Smooth muscle cell (in vitro differentiated cells): Measurements from ENCODE around the gene EPHA6. TPM values are rescaled to one million over a fixed set of nuclear protein-coding genes. Genes with fewer than 3 reads are reported as not detected.
A peak's percentile ranks its signal among the peaks of the same experiment; 100 is the strongest.

Experiments
- DNase-seq: peaks from one replicate; lab custom pipeline; 2025; ENCODE audit not compliant: unreplicated experiment; lab: John Stamatoyannopoulos, UW
- H2AFZ ChIP-seq: fragments of 200-600 bp; sonication (generic); 2 replicates; pipeline ENCODE4 v1.6.0; 2016; ENCODE audit warnings: antibody characterized with exemption, low read depth, mild to moderate bottlenecking
- H3F3A ChIP-seq: fragments of 200-600 bp; sonication (generic); 2 replicates; pipeline ENCODE4 v1.6.0; 2017; ENCODE audit warnings: antibody characterized with exemption, low read depth
- H3K27ac ChIP-seq: fragments of 200-600 bp; sonication (generic); 2 replicates; pipeline ENCODE4 v1.5.1; 2016; ENCODE audit warnings: low read depth, mild to moderate bottlenecking
- H3K27me3 ChIP-seq: fragments of 200-600 bp; sonication (generic); 2 replicates; pipeline ENCODE4 v1.6.1; 2016; ENCODE audit warnings: low read depth, mild to moderate bottlenecking
- H3K36me3 ChIP-seq: fragments of 200-600 bp; sonication (generic); 2 replicates; pipeline ENCODE4 v1.5.1; 2016; ENCODE audit warnings: low read depth
- H3K4me1 ChIP-seq: fragments of 200-600 bp; sonication (generic); 2 replicates; pipeline ENCODE4 v1.5.1; 2016; ENCODE audit warnings: low read depth
- H3K4me2 ChIP-seq: fragments of 200-600 bp; sonication (generic); 2 replicates; pipeline ENCODE4 v1.6.0; 2016; ENCODE audit warnings: mild to moderate bottlenecking
- H3K4me3 ChIP-seq: fragments of 200-600 bp; sonication (generic); 2 replicates; pipeline ENCODE4 v1.5.1; 2016; ENCODE audit warnings: mild to moderate bottlenecking
- H3K79me2 ChIP-seq: fragments of 200-600 bp; sonication (generic); 2 replicates; pipeline ENCODE4 v1.6.0; 2016; ENCODE audit warnings: low read depth, mild to moderate bottlenecking
- H3K9ac ChIP-seq: fragments of 200-600 bp; sonication (generic); 2 replicates; pipeline ENCODE4 v1.6.0; 2016; ENCODE audit warnings: low read depth
- H3K9me3 ChIP-seq: fragments of 200-600 bp; sonication (generic); replicated peaks from 2 replicates; pipeline ENCODE4 v1.5.1; 2016; ENCODE audit warnings: low read depth
- H4K20me1 ChIP-seq: fragments of 200-600 bp; sonication (generic); 2 replicates; pipeline ENCODE4 v1.6.0; 2016; ENCODE audit warnings: low read depth
- WGBS: methylation state at CpG from one replicate; pipeline ENCODE4 v1.1.7; 2016; ENCODE audit warnings: low lambda C conversion rate; 5-methylcytosine and 5-hydroxymethylcytosine counted together
- polyA plus RNA-seq: library from polyadenylated mRNA; unstranded; fragments of >200 nt; fragmentation: Nextera tagmentation; extraction: Ambion mirVana; gene quantifications from 2 replicates; pipeline ENCODE4 v1.2.1, GENCODE V29; 2016
- total RNA-seq: library from RNA; depleted of rRNA; stranded (reverse); fragments of >200 nt; gene quantifications from 2 replicates; pipeline ENCODE4 v1.2.3, GENCODE V29; 2014
- TF ChIP-seq, protein P1 (sequence below): fragments of 200-600 bp; sonication (generic); IDR thresholded peaks from 2 replicates; pipeline ENCODE4 v1.5.1; 2017; ENCODE audit warnings: borderline replicate concordance, mild to moderate bottlenecking, antibody characterized with exemption; ENCODE audit not compliant: insufficient read depth, poor library complexity, severe bottlenecking

The EPHA6 gene
- total and polyA plus RNA-seq, 2 experiments from 2014 or later, result 0.36 to 0.51 TPM

DNA sequence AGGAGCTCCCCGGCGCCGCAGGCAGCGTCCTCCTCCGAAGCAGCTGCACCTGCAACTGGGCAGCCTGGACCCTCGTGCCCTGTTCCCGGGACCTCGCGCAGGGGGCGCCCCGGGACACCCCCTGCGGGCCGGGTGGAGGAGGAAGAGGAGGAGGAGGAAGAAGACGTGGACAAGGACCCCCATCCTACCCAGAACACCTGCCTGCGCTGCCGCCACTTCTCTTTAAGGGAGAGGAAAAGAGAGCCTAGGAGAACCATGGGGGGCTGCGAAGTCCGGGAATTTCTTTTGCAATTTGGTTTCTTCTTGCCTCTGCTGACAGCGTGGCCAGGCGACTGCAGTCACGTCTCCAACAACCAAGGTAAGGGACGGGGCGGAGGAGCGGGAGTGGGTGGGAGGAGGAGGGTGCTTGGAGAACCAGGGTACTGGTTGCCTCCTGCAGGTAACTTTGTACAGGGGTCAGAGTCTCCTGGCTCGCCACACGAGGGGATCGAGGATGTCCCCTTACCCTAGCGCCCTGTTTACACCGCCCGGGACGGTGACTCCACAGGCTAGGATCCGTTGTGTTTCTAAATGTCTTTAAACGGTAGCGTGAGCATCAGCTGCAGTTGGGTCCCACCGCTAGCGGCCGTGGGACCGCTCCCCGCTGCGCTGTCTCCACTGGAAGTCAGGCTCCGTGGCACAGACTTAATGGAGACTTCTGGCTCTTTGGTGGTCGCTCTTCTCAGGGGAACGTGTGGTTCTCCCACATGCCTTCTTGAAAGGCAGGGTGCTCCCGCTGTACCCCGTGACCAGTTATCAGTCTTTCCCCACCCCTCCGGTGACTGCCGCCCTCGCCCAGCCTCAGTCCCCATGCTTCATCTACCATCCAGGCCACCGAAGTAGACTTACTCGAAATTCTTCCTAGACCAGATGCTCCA lies 515 bp downstream of the EPHA6 start:
- Histone ChIP-seq H3K9me3 (no peaks in the 10 kb centered on the region), H3K27me3 (peaks cover 44% of the 10 kb centered on the region), H3K4me3 (peak overlapping the region; percentile 78), H3K4me1 (no peaks in the 10 kb centered on the region), H2AFZ (peak overlapping the region; percentile 11), H3K79me2 (no peaks in the 10 kb centered on the region), H4K20me1 (no peaks in the 10 kb centered on the region), H3K27ac (no peak overlapping the region), H3F3A (no peaks in the 10 kb centered on the region), H3K36me3 (no peaks in the 10 kb centered on the region), H3K4me2 (peak overlapping the region; percentile 93), H3K9ac (no peak overlapping the region)
- no peak for DNase-seq
- WGBS, result 6% methylated on average over 49 of the region's 50 CpGs
- TF ChIP-seq, protein P1, sequence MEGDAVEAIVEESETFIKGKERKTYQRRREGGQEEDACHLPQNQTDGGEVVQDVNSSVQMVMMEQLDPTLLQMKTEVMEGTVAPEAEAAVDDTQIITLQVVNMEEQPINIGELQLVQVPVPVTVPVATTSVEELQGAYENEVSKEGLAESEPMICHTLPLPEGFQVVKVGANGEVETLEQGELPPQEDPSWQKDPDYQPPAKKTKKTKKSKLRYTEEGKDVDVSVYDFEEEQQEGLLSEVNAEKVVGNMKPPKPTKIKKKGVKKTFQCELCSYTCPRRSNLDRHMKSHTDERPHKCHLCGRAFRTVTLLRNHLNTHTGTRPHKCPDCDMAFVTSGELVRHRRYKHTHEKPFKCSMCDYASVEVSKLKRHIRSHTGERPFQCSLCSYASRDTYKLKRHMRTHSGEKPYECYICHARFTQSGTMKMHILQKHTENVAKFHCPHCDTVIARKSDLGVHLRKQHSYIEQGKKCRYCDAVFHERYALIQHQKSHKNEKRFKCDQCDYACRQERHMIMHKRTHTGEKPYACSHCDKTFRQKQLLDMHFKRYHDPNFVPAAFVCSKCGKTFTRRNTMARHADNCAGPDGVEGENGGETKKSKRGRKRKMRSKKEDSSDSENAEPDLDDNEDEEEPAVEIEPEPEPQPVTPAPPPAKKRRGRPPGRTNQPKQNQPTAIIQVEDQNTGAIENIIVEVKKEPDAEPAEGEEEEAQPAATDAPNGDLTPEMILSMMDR, result no peak

GRCh38 chr3:96831175-96831574 lies 16.8 kb downstream of the EPHA6 start:
- H3K27ac ChIP-seq, result no peak overlapping the region
- DNase-seq, result no peak
- 71% methylated on average over 2 of the region's 2 CpGs for WGBS

DNA sequence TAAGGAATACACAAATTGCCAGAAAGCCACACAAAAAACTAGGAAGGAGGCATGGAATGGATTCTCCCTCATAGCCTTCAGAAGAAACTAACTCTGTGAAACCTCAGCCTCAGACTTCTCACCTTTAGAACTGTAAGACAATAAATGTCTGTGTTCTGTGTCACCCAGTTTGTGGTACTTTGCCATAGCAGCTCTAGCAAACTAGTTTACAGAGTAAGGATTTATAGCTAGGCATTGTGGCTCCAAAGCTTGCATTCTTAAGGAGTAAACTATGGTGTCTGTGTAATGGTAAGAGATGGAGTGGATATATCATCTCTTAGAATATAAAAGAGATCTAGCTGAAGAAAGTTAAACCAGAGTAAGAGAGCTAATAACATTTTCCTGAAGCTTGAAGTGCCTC lies 18.9 kb downstream of the EPHA6 start:
- Histone ChIP-seq H3F3A (no peaks in the 10 kb centered on the region), H3K79me2 (no peaks in the 10 kb centered on the region), H2AFZ (no peak overlapping the region), H3K4me2 (no peak overlapping the region), H3K9me3 (no peaks in the 10 kb centered on the region), H3K4me3 (no peak overlapping the region), H3K36me3 (no peaks in the 10 kb centered on the region), H4K20me1 (no peaks in the 10 kb centered on the region), H3K9ac (no peak overlapping the region), H3K4me1 (no peaks in the 10 kb centered on the region), H3K27me3 (no peaks in the 10 kb centered on the region), H3K27ac (no peak overlapping the region)
- DNase-seq, result no peak
- TF ChIP-seq, protein P1, result no peak

More at GRCh38 chr3:96831175-96831574, 16.8 kb downstream of the EPHA6 start:
- H3K79me2 ChIP-seq, result no peaks in the 10 kb centered on the region
- no peaks in the 10 kb centered on the region for H3K36me3 ChIP-seq
- no peaks in the 10 kb centered on the region for H3F3A ChIP-seq
- TF ChIP-seq, protein P1, result no peak
- H3K9me3 ChIP-seq, result no peaks in the 10 kb centered on the region
- no peak overlapping the region for H3K9ac ChIP-seq
- no peak overlapping the region for H2AFZ ChIP-seq
- no peak overlapping the region for H3K4me3 ChIP-seq
- H4K20me1 ChIP-seq, result no peaks in the 10 kb centered on the region
- peaks cover 6% of the 10 kb centered on the region for H3K27me3 ChIP-seq
- no peaks in the 10 kb centered on the region for H3K4me1 ChIP-seq
- no peak overlapping the region for H3K4me2 ChIP-seq
